ENCODE measurements around the gene CBX7.
A peak's percentile ranks its signal among the peaks of the same experiment; 100 is the strongest.

Gene CBX7

DNA sequence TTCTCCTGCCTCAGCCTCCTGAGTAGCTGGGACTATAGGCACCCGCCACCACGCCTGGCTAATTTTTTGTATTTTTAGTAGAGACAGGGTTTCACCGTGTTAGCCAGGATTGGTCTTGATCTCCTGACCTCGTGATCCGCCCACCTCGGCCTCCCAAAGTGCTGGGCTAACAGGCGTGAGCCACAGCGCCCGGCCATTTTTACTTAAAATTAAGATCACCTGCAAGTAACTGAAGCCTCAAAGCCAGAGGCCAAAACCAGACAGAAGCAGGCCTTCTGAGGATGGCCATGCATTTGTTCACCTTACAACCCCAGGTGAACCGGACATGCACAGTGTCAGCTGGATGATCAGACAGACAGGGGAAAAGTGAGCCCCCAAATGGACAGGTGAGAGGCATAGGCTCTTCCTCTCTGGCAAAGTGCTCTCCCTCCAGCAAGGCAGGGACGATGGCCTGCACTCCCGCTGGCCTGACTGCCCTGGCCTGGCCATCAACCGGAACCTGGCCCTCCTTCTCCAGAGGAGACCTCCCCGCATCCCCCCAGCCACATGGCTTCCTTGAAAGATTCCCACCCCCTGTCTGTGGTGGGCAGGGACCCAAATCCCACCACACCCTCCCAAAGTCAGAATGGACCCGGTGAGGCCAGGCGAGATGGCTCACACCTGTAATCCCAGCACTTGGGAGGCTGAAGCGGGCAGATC, 29.6 kb downstream of the CBX7 start:
- no peak for DNase-seq

DNA sequence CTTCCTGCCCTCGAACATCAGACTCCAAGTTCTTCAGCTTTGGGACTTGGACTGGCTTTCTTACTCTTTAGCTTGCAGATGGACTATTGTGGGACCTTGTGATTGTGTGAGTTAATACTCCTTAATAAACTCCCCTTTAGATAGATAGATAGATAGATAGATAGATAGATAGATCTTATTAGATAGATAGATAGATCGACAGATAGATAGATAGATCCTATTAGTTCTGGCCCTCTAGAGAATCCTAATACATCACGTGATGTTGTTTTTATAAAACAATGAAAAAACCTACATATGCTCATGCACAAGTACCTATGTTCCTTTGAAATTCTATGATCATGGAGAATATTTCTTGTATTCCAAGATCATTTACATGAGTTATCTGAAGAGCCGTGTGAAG, 31.5 kb downstream of the CBX7 start:
- DNase-seq = no peak

DNA sequence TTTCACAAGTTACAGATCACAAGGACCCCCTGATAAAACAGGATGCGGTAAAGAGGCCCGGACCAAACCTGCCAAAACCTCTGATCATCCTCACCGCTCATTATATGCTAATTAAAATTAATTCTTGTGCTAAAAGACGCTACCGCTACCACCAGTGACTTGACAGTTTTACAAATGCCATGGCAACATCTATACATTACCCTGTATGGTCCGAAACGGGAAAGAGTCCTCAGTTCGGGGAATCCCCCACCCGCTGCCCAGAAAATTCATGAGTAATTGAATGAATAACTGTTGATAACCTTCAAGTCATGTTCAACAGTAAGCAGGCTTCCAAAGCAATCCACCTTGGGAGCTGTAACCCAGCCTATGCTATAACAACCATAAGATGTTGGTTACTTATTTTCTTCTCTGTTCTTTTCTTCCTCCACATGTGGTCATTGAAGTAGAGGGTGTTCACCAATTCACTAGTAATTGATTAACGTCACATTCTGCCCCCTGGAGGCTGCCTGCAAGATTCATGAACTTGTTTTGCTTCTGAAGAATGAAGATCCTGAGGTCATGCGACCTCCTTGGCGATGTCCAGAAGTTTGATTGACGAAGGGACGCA, 34.8 kb downstream of the CBX7 start:
- peak; percentile 71 to 78 for DNase-seq

DNA sequence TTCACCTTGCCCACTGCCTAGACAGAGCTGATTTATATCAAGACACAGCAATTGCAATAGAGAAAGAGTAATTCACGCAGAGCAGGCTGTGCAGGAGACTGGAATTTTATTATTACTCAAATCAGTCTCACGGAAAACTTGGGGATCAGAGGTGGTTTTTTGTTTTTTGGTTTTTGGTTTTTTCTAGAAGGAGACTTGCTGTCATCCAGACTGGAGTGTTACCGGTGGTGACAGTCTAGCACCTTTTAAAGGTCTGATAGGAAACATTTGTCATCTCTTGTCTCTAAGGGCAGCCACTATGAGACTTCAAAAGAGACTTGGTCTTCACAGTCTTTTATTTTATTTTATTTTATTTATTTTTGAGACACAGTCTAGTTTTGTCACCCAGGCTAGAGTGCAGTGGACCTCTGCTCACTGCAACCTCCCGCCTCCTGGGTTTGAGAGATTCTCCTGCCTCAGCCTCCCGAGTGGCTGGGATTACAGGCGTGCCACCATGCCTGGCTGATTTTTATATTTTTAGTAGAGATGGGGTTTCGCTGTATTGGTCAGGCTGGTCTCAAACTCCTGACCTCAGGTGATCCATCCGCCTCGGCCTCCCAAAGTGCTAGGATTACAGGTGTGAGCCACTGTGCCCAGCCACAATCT, 36.4 kb downstream of the CBX7 start:
- no peak for DNase-seq

DNA sequence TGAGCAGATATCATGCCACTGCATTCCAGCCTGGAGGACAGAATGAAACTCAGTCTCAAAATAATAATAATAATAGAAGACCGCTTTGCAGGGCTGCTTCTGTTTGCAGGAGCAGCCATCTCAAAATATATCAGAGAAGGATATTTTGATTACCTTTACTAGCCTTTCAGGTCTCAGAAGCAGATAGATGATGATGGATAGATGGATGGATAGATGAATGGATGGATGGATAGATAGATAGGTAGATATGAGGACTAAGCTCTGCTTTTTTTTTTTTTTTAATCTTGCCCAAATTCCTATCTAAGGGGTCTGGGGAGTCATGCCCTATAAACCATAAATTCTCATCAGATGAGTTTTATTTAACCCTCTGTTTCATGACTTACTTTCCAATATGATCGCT, 36.9 kb downstream of the CBX7 start:
- no peak for DNase-seq

DNA sequence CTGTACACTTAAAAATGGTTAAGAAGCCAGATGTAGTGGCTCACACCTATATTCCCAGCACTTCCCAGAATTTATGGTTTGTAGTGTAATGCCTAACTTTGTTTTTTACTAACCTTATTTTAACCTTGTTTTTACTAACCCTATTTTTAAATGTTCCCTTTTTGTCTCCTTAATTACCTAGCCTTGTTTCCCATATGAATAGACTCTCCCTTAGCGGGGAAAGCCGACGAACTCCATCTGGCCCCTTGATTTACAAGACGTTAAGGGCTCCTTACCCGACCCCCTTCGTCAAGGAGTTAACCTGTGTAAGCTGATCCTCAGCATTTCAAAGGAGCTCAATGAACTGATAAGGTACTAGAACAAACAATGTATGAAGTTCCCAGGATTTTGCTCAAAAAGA, 38.4 kb downstream of the CBX7 start:
- DNase-seq = no peak

DNA sequence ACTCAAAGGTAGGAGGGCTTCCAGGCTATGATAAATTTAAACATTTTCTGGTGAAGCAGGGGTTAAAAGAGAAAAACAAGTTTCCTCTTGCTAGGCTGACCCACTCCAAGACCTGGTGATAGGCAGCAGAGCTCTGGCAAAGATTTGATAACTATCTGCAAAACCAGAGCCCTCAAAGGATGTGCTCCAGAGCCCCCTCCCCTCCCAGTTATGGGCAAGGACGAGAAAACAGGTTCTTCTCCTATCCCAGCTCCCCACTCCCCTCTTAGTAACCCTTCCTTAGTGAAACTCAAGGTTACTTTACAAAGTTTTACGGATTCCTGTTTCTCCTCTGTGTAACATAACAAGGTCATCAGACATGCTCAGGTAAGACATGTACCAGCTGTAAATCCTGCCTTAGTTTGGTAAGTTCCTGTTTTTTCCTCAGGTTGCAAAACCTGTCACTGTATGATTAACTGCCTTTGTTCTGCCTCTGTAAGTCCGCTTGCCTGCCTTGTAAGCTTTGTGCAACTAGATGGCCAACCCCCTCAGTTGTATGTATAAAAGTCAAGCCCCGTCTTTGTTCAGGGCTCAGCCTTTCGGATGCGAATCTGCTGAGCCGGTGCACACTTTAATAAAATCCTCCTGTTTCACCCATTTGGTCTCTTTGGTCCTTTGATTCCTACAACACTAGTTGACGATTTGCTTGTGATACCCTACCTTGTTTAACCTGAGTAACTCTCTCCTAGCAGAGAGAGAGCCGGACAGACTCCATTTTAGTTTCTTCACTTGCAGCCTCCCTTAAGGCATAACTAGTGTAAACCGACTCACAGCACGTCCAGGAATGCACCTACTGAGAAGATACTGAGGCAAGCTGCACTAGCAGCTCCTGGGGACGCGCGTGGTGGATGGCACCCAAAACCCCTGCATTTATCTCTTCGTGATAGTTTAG, 41.6 kb downstream of the CBX7 start:
- no peak for DNase-seq

DNA sequence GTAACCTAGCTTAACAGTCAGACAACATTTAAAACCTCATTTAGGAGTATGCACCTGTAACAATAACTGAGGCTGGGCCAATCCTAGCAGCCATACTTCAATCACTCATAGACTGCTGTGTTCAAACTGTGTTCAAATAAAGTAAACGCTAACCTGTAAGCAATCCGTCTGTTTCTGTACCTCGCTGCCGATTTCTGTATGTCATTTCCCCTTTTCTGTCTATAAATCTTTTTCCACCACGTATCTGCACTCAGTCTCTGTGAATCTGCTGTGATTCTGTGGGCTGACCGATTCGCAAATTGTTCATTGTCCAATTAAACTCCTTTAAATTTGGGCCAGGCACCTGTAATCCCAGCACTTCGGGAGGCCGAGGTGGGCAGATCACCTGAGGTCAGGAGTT, 43.1 kb downstream of the CBX7 start:
- DNase-seq = no peak

DNA sequence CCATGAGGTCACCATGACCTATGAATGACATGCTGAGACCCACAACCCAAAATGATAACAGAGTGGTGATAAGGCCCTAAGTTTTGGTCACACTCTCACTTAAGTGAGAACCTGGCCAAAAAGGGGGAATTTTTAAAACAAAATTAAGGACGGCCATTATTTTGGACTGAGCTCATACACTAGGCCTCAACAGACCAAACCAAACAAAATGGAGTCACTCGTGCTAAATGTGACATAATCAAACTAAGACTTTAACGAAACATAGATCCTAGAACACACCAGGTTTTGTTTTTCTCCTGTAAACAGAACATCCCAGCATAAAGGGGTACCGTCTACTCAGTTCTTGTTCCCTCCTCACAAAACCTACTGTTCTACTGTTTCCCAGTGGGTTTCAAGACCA, 44.0 kb downstream of the CBX7 start:
- DNase-seq = no peak

DNA sequence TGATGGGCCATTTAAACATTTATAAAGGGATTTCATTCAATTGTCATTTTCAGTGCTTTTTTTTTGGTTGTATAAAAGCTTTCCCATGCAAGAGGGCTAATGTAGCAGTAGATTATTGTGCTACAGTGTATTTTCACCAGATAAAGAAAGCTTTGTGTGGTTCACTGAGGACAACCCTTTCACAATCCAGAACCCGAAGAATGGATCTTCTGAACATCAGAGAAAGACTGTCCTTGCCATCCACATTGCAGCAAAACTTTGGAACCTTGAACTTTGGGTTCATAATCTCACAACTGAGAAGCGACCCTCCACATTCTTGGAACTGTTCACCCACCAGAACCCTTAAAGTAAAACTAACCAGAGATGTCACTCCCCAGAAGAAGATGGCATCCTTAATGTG, 46.2 kb downstream of the CBX7 start:
- DNase-seq = no peak

DNA sequence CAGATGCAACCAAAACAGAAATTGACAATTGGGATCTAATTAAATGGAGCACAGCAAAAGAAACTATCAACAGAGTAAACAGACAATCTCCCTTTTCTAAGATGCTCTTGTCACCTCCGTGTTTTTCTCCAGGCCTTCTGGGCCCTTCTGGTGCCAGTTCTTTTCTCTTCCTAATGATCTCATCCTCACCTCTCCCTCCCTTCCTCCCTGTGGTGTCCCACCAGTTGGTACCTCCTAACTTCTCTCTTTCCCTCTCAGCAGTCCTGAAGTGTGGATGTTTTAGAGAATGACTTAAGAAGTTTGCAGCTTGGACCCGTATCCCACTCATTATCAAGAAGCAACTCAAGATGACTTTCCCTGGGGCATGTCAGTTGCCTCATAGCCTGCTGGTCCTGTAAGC, 49.0 kb downstream of the CBX7 start:
- no peak for DNase-seq

DNA sequence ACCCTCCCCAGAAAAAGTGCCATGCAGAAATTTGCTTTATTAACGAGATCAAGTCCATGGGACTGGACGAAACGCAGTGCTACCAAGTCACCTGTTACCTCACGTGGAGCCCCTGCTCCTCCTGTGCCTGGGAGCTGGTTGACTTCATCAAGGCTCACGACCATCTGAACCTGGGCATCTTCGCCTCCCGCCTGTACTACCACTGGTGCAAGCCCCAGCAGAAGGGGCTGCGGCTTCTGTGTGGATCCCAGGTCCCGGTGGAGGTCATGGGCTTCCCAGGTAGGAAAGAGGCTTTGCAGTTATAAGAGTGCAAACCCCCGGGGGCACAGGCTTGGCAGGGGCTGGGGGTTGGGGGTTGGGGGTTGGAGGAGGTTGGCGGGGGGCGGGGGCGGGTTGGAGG, 51.3 kb downstream of the CBX7 start:
- no peak for DNase-seq

DNA sequence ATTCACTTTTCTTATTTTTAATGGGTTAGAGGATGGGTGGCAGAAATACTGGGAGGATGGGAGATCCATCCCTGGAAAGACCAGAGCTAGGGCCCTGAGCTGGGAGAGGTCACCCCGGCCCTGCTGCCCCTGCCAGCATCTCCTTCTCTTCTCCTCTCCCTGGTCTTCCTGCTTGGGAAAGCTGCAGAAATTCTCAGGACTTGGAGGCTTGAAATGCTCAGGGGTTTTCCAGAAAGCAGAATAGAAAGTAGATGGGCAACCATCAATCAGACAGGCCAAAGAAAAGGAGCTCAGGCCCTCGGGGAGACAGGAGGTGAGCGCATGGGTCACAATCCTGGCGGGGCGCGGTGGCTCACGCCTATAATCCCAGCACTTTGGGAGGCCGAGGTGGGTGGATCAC, 53.9 kb downstream of the CBX7 start:
- no peak for DNase-seq

DNA sequence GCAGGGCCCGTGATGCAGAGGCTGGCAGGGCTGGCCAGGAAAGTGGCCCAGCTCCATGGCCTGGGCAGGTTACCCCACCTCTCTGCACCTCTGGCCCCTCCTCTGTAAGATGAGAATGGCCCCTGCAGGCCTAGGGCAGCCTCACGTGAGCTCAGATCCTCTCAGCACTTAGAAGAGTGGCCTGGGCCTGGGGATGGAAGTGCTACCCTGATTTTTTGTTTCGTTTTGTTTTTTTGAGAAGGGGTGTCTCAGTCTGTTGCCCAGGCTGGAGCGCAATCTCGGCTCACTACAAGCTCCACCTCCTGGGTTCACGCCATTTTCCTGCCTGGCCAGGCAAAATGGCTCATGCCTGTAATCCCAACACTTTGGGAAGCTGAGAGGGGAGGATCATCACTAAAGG, 54.5 kb downstream of the CBX7 start:
- DNase-seq = no peak

DNA sequence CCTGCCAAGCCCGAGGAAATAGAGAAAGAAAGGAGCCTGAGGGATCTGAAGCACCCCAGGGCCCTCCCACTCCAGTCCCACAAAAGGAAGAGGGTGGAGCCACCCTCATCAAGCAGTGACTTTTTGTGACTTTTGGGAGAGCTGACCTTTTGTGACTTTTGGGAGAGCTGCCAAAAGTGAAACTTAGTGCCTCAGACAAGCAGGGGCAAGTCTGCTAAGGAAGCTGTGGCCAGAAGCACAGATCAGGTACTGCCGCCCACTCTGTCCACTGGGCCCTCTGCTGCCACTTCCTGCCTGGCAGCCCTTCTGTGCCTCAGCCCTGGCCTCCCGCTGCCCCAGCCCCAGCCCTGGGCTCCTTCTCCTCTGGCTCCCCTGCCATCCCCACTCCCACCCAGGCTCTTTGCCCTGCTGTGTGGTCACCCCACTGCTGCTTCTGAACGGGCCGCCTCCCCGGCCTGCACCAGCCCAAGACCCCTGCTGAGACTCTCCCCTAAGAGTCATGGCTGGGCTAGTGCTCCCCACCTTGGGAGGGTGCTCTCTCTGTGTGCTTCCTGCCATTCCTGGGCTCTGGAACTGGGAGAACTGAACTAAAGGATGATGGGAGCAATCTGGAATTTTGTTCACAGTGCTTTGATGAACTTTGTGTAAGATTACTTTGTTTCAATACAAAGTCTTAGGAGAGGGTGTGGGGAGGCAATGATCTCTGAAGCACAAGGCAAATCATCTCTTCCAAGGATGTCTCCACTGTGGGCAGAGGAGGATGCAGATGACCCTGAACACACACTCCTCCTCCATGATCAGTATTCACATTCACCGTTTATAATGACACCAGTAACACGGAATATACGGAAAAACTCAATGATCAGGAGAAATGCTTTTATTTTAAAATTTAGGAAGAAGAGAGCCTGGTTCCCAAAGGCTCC, 55.1 kb downstream of the CBX7 start, which contains the start of gene APOBEC3H:
Gene APOBEC3H, plus strand, starts transcription at position 147 of the 923 bp plus-strand sequence. CDS start 3,035 bp downstream, outside the sequence.
- DNase-seq = no peak

DNA sequence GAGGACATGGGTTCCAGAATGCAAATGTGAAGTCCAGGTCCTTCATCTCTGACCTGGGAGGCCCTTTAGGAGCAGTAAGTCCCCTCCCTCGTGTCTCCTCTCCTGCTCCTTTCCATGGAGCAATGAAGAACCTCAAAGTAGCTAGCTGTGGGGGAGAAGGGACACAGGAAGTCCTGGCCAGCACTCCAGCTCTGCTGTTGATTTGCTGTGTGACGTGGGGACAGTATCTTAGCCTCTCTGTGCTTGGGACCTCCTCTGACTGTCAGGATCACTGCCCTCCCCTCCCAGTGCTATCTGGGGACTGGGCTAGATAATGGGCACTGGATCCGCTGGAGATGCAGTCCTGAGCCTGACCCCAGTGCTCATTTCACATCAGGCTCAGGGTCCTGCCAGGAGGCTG, 56.5 kb downstream of the CBX7 start:
- no peak for DNase-seq

DNA sequence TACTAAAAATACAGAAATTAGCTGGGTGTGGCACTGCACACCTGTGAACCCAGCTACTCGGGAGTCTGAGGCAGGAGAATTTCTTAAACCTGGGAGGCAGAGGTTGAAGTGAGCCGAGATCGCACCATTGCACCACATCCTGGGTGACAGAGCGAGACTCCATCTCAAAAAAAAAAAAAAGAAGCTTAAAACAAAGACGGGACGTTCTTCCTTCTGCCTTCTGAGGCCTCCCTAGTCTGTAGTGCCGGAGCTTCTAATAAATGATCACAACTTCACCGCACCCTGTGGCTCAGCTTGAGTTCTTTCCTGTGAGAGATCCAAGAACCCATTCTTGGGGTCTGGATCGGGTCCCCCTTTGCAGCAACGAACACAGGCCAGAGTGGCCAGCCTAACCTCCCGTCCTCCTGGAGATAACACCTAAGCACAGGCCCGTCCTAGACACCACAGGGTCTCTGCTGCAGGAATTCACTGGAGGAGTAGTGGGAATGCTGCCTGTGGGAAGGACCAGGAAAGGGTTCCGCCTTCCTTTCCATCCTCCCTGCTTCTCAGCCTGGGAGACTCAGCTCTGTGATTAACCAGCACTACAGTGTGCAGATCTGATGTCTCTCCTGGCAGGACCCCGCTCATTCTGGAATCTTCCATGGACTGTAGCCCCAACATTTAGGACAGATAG, 57.6 kb downstream of the CBX7 start:
- no peak for DNase-seq

DNA sequence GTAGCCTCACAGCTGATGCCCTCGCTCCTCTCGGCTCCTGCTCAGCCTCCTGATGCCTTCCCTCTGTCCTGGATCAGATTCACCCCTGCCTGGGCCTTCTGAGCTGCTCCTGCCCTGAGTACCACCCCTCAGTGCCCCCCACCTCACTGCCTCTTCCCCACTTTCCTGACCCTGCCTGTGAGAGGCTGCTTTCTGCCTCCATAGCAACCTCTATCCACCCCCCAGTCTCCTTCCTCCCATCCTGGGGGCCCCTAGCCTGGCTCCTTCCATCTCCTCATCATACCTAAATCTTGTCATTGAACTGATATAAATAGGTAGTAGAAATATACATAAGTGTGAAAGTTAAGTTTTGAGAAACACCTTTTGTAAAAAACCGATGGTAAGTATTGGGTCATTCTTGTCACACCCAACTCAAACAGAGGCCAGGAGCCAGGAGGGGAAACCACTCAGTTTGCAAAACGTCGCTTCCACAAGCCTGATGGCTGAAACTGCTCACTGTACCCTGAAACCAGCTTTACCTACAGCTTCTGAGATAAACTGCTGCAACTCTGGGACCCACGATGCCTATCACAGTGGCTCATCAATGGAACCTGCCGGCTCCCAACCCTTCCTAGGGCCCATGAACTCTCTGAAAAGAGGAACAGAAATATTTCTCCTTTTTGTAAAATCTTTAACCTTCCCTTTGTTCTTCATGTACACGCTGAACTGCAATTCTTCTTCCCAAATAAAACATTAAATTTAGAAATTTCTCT, 60.2 kb downstream of the CBX7 start:
- no peak for DNase-seq

DNA sequence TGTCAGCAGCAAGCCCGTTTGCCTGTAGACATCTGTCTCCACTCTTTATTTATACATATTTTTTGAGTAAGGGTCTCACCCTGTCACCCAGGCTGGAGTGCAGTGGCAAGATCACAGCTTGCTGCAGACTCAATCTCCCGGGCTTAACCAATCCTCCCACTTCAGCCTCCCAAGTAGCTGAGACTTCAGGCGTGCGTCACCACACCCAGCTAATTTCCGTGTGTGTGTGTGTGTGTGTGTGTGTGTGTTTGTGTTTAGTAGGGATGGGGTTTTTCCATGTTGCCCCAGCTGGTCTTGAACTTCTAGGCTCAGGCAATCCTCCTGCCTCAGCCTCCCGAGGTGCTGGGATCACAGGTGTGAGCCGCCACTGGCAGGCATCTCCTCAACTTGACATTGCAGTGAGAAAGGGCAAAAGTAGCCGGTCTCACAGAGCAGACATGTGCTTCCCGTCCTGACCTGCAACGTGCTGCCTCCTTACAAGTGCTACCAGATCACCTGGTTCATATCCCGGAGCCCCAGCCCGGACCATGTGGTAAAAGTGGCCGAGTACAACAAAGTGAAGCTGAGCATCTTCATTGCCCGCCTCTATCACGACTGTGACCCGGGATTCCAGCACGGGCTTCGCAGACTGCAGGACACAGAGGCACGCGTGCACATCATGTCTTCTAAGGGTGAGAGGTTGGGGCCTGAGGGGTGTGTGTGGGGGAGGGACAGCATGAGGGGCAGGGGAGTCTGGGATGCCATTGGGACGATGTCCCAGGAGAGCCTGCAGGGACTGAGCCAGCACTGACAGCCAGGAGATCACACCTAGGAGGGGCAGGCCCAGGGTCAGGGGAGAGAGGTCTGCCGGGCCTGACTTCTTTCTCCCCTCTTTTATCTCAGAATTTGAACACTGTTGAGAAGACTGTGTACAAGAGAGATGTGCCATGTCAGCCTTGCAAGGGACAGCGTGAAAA, 61.1 kb downstream of the CBX7 start:
- no peak for DNase-seq

Data from stimulated activated CD4-positive, alpha-beta T cell treated with anti-CD3 and anti-CD28 coated beads, Interleukin-2, amount 100 ng/mL, for 24 hours (primary cell).